Sigmoid colon (tissue), 7 donors: Measurements from ENCODE around the gene EML4. TPM values are rescaled to one million over a fixed set of nuclear protein-coding genes. Genes with fewer than 3 reads are reported as not detected.

Experiments
- DNase-seq: peaks from one replicate; pipeline ENCODE4 v3.0.0-alpha.2; 2019
- H3K27ac ChIP-seq, 4 donors: fragments of 200-600 bp; sonication (generic); one replicate each; pipeline ENCODE4 v1.5.1; 2016 to 2019; ENCODE audit warnings: mild to moderate bottlenecking in 1 of 4
- H3K27me3 ChIP-seq, 3 donors: fragments of 200-600 bp; sonication (generic); one replicate each; pipeline ENCODE4 v1.5.1; 2019; ENCODE audit warnings: mild to moderate bottlenecking in 1 of 3
- H3K36me3 ChIP-seq, 4 donors: fragments of 200-600 bp; sonication (generic); one replicate each; pipeline ENCODE4 v1.5.1; 2016 to 2019
- H3K4me1 ChIP-seq, 4 donors: fragments of 200-600 bp; sonication (generic); one replicate each; pipeline ENCODE4 v1.5.1; 2017 to 2019
- H3K4me3 ChIP-seq, 4 donors: fragments of 200-600 bp; sonication (generic); one replicate each; pipeline ENCODE4 v1.5.1; 2017 to 2019; ENCODE audit warnings: mild to moderate bottlenecking in 2 of 4, moderate library complexity in 1 of 4
- H3K9me3 ChIP-seq, 4 donors: fragments of 200-600 bp in 3 of 4; sonication (generic) in 3 of 4; one replicate each; pipeline versions ENCODE4 v1.5.1 to v1.6.1; 2013 to 2019
- CTCF ChIP-seq, 4 experiments: fragments of 450-650 bp in 3 of 4; fragments of 200-600 bp in 1 of 4; IDR thresholded peaks; one replicate each; pipeline ENCODE4 v1.5.1; 2016 to 2019; ENCODE audit warnings: antibody characterized with exemption in 4 of 4, mild to moderate bottlenecking in 3 of 4, moderate library complexity in 2 of 4
- EP300 ChIP-seq, 4 donors: sonication (generic); formaldehyde crosslinking; IDR thresholded peaks; one replicate each; pipeline ENCODE4 v1.6.1; 2017; ENCODE audit warnings: antibody characterized with exemption in 4 of 4
- POLR2A ChIP-seq, 2 donors: fragments of 450-650 bp; IDR thresholded peaks; one replicate each; pipeline ENCODE4 v1.6.1; 2016; ENCODE audit warnings: antibody characterized with exemption in 2 of 2, mild to moderate bottlenecking in 2 of 2, moderate library complexity in 2 of 2
- POLR2AphosphoS5 ChIP-seq, 4 donors: sonication (generic); formaldehyde crosslinking; IDR thresholded peaks; one replicate each; pipeline ENCODE4 v1.6.1; 2017; ENCODE audit warnings: antibody characterized with exemption in 4 of 4
- WGBS, 2 donors: extraction: QIAGEN DNeasy Blood & Tissue Kit; methylation state at CpG; one replicate each; pipeline ENCODE4 v1.1.7; 2013; 5-methylcytosine and 5-hydroxymethylcytosine counted together
- intact Hi-C: fragments of 100-400 bp; cut with DNase I; formaldehyde crosslinking; loops from one replicate; pipeline ENCODE4 v1.15.1; 2023
- polyA plus RNA-seq, 3 donors: library from polyadenylated mRNA; stranded (reverse); fragments of 200-250 nt; gene quantifications; one replicate each; pipeline ENCODE4 v1.2.3, GENCODE V29; 2013
- total RNA-seq, 4 donors: library from RNA; depleted of rRNA; stranded (reverse); fragments of >200 nt; gene quantifications; one replicate each; pipeline ENCODE4 v1.1.0, GENCODE V29; 2016
- donor health status: healthy with polysubstance abuse.
- donor health status: Bipolar disorder and iron deficiency.
- donor health status: healthy.

The EML4 gene
- total and polyA plus RNA-seq, 7 donors: 16.1 to 27.8 (median 17.8) TPM

GRCh38 chr2:42286268-42286946 lies 117.3 kb downstream of the EML4 start:
- TF ChIP-seq POLR2AphosphoS5 (IDR thresholded peaks at IDR 0.05) (no peak), EP300 (IDR thresholded peaks at IDR 0.05) (no peak), POLR2A (IDR thresholded peaks at IDR 0.05) (no peak)
- intact Hi-C loops: no loop called here
- no peak for DNase-seq
- Histone ChIP-seq H3K4me1 (no peaks in the 10 kb centered on the region), H3K4me3 (no peak overlapping the region), H3K36me3 (peaks cover 0 to 24% (median 8%) of the 10 kb centered on the region in 4 donors), H3K9me3 (no peaks in the 10 kb centered on the region), H3K27me3 (no peaks in the 10 kb centered on the region), H3K27ac (no peak overlapping the region)
- 80 to 87% methylated on average over 2 of the region's 2 CpGs for WGBS, 2 donors

GRCh38 chr2:42288811-42289210 lies 119.7 kb downstream of the EML4 start:
- H3K4me3 ChIP-seq: no peak overlapping the region
- no peak overlapping the region for H3K27ac ChIP-seq
- intact Hi-C loops: no loop called here
- H3K4me1 ChIP-seq: no peaks in the 10 kb centered on the region
- peaks cover 0 to 29% (median 10%) of the 10 kb centered on the region in 4 donors for H3K36me3 ChIP-seq
- no peaks in the 10 kb centered on the region for H3K9me3 ChIP-seq
- no peak for DNase-seq
- H3K27me3 ChIP-seq: no peaks in the 10 kb centered on the region
- TF ChIP-seq EP300 (IDR thresholded peaks at IDR 0.05) (no peak), POLR2A (IDR thresholded peaks at IDR 0.05) (no peak), POLR2AphosphoS5 (IDR thresholded peaks at IDR 0.05) (no peak), CTCF (IDR thresholded peaks at IDR 0.05) (no peak)
- 54 to 77% methylated on average over 1 of the region's 1 CpG for WGBS, 2 donors

DNA sequence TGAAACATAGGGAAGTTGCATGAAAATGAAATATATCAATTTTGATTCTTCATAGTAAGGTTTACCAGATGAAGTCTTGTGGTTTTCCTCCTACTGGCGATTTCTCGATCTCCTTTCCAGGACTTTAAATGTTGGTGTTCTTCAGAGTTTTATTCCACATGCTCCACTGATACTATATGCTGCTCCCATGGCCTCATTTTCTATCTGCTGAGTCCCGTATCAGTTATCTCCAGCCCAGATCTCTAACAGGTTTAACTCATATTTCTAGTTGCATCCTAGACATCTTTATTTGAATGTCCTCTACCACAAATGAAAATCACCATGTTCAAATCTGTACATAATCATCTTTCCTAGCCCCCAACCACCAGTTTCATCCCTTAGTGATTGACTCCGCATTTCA lies 120.1 kb downstream of the EML4 start:
- H3K27me3 ChIP-seq: no peaks in the 10 kb centered on the region
- TF ChIP-seq POLR2AphosphoS5 (IDR thresholded peaks at IDR 0.05): no peak
- no peak for TF ChIP-seq EP300 (IDR thresholded peaks at IDR 0.05)
- TF ChIP-seq CTCF (IDR thresholded peaks at IDR 0.05): no peak
- no peak for TF ChIP-seq POLR2A (IDR thresholded peaks at IDR 0.05)
- WGBS, 2 donors: 83 to 92% methylated on average over 4 of the region's 4 CpGs
- H3K27ac ChIP-seq: no peak overlapping the region
- no peaks in the 10 kb centered on the region for H3K9me3 ChIP-seq
- intact Hi-C loops: no loop called here
- no peak for DNase-seq
- no peak overlapping the region for H3K4me3 ChIP-seq
- H3K36me3 ChIP-seq: peaks cover 0 to 29% (median 10%) of the 10 kb centered on the region in 4 donors
- no peaks in the 10 kb centered on the region for H3K4me1 ChIP-seq

GRCh38 chr2:42290005-42290404 lies 120.9 kb downstream of the EML4 start:
- no peak for TF ChIP-seq CTCF (IDR thresholded peaks at IDR 0.05)
- TF ChIP-seq POLR2AphosphoS5 (IDR thresholded peaks at IDR 0.05): no peak
- no peak for TF ChIP-seq EP300 (IDR thresholded peaks at IDR 0.05)
- TF ChIP-seq POLR2A (IDR thresholded peaks at IDR 0.05): no peak
- Histone ChIP-seq H3K4me1 (no peaks in the 10 kb centered on the region), H3K27ac (no peak overlapping the region), H3K36me3 (peaks cover 0 to 24% (median 10%) of the 10 kb centered on the region in 4 donors), H3K27me3 (no peaks in the 10 kb centered on the region), H3K4me3 (no peak overlapping the region), H3K9me3 (no peaks in the 10 kb centered on the region)
- WGBS, 2 donors: 96 to 98% methylated on average over 8 of the region's 8 CpGs
- intact Hi-C loops: no loop called here
- no peak for DNase-seq

DNA sequence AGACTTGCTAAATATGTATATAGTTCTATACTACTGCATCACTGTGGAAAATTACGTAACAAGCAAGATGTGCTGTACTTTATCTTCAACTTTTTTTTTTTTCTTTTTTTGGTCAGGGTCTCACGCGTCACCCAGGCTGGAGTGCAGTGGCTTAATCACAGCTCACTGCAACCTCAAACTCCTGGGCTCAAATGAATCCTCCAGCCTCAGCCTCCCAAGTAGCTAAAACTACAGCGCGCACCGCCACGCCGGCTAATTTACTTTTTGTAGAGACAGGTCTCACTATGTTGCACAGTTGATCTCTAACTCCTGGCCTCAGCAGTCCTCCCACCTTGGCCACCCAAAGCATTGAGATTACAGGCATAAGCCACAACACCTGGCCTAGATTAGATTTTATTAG lies 123.9 kb downstream of the EML4 start:
- TF ChIP-seq POLR2AphosphoS5 (IDR thresholded peaks at IDR 0.05) (no peak), CTCF (IDR thresholded peaks at IDR 0.05) (no peak)
- H3K4me3 ChIP-seq: no peak overlapping the region
- intact Hi-C loops: no loop called here
- WGBS, 2 donors: 97 to 99% methylated on average over 8 of the region's 8 CpGs
- no peaks in the 10 kb centered on the region for H3K9me3 ChIP-seq
- H3K36me3 ChIP-seq: peaks cover 0 to 38% (median 9%) of the 10 kb centered on the region in 4 donors
- no peak overlapping the region for H3K27ac ChIP-seq
- no peaks in the 10 kb centered on the region for H3K27me3 ChIP-seq
- peaks cover 0 to under 1% (median 0%) of the 10 kb centered on the region in 4 donors for H3K4me1 ChIP-seq
- no peak for DNase-seq
